SK-N-SH treated with all-trans-retinoic acid at 6 μM for 48 hours (cell line): Measurements from ENCODE around the gene FAM209B.

Experiments used
- BACH2 ChIP-seq: fragments of 250-450 bp; sonication (Bioruptor Pico); IDR thresholded peaks from 2 replicates; pipeline ENCODE4 v1.9.0; 2021; ENCODE audit warnings: mild to moderate bottlenecking, borderline replicate concordance
- ISL1 ChIP-seq: fragments of 250-450 bp; sonication (Bioruptor Pico); IDR thresholded peaks from 2 replicates; pipeline ENCODE4 v2.1.2; 2022; ENCODE audit warnings: mild to moderate bottlenecking, moderate library complexity
- PPARA ChIP-seq: fragments of 250-450 bp; sonication (Bioruptor Pico); IDR thresholded peaks from 2 replicates; pipeline ENCODE4 v1.5.0; 2020; ENCODE audit warnings: mild to moderate bottlenecking, borderline replicate concordance

DNA sequence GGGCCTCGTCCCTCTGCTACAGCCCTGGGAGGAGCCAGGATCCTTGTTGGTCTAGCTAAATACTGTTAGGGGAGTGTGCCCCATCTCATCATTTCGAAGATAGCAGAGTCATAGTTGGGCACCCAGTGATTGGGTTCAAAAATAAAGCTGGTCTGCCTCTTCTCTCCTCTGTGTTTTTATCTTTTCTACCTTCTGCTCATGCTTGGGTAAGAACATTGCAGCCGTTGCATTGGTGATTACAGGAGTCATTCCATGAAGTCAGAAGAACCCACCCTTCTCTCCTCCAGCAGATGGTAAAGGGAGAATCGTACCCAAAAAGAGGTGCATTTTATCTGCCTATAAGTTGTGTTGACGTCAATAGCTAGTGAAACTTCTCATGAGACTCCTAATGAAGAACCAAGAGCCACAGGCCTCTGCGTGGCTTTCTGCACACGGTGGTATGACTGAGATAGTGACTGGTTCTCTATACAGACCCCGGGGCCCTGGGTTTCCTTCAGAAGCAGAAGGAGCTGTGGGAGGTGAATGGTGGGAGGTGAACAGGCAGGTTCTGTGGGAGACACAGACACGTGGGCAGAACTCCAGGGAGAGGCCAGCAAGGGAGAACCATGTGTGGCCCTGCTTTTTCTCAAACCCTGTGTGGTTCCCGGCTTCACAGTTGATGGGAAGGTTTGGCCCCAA, 14.2 kb upstream of the FAM209B start:
- TF ChIP-seq BACH2 (CRISPR knock-in tag) (no peak), PPARA (CRISPR knock-in tag) (no peak), ISL1 (CRISPR knock-in tag) (no peak)
